NCI-H1105 treated with DMSO at 0.1 percent for 48 hours (cell line): ENCODE measurements around the gene EIF2AK2.
"Not testable (repeated sequence)": the region's sequence is repeated elsewhere in the genome, so short reads cannot be mapped to it uniquely, and the experiment has no call there.

Experiments used
- DNase-seq: peaks from one replicate; lab custom pipeline; 2025; lab: John Stamatoyannopoulos, UW

Gene EIF2AK2

GRCh38 chr2:37156857-37157714 lies at the start of gene EIF2AK2:
TSS of gene EIF2AK2 (minus strand) at chr2:37156980. CDS start at chr2:37147806, 9,174 bp downstream.
- DNase-seq, result peak; percentile 86

DNA sequence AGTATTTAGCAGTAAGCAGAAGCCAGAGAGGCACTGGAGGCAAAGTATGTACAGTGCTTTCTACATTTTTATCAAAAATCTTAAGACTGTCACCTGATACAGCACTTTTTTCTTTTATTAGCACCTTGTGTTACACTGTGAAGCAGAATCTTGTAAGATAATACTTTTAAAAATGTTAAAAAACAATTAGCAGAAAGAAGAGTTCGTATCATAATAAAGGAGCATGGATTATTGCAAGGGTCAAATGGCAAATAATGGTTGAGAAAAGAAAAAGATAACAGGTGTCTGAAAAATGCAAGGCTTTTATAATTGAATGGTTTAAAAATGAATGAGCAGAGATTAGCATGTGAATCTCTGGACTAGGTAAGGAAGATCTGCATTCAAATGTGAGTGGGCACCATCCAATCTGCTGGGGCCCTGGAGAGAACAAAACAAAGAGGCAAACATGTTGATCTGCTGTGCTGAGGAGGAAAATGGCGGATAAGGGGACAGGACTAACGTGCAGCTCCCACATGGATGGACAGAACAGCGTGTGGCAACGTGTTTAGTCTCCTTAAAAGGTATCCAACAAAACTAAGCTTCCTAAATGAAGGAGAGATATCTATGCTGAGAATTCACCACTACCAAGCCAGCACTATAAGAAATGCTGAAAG lies 49.0 kb upstream of the EIF2AK2 start:
- DNase-seq, result no peak

DNA sequence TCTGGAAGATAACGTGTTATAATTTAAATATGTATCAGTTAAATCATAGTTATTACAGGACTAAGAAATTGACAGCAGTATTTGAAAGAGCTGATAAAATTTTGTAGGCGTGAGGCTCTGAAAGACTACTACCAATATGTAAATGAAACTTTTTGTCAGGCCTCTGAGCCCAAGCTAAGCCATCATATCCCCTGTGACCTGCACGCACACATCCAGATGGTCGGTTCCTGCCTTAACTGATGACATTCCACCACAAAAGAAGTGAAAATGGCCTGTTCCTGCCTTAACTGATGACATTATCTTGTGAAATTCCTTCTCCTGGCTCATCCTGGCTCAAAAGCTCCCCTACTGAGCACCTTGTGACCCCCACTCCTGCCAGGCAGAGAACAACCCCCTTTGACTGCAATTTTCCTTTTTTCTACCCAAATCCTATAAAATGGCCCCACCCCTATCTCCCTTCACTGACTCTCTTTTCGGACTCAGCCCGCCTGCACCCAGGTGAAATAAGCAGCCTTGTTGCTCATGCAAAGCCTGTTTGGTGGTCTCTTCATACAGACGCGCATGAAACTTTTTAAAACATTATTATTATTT lies 48.4 kb upstream of the EIF2AK2 start:
- DNase-seq, result not testable (repeated sequence)

DNA sequence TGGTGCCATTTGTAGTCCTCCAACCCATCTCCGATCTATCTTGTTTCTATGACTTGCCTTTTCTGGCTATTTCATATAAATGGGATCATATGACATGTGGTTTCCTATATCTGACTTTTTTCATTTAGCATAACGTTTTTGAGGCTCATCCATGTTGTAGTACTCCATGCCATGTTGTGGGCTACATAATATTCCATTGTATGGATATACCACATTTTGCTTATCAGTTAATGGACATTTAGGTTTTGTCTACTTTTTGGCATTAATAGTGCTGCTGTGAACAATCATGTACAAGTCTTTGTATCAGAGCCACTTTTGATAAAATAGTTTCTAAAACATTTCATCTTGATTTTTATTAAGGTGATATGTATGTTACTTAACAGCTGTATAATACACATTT lies 46.9 kb upstream of the EIF2AK2 start:
- DNase-seq, result no peak

DNA sequence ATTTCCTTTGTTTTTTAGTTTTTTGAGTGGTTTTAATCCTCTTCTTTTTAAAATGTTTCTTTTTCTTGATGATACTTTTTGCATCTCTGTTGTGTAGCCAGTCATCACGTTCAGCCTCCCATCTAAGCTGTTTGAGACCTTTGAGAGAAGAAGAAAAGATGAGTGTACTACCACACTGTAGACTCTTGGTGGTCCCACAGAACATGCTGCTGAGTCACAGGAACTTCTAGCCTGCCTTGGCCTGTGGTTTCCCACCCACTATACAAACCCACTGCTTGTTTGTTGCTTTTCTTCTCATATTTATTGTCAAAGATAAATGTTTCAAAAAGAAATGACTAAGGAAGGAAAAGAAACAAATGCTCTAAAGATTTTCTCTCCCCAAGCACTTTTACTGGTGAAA lies 45.0 kb upstream of the EIF2AK2 start:
- DNase-seq, result no peak

- no peak for DNase-seq
Observed at GRCh38 chr2:37201208-37201607, 44.4 kb upstream of the EIF2AK2 start.

DNA sequence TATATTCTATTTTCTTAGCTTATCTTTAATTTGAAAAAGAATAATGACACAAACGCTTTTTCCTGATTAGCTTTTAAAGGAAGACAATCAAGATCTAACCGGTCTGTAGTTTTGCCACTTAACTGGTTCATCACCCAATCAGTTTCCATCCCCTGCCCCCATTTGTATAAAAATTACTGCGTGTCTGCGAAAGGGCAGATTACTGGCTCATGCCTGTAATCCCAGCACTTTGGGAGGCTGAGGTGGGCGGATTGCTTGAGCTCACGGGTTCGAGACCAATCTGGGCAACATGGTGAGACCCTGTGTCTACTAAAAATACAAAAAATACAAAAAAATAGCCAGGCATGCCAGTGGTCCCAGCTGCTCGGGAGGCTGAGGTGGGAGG lies 41.9 kb upstream of the EIF2AK2 start:
- DNase-seq, result no peak

DNA sequence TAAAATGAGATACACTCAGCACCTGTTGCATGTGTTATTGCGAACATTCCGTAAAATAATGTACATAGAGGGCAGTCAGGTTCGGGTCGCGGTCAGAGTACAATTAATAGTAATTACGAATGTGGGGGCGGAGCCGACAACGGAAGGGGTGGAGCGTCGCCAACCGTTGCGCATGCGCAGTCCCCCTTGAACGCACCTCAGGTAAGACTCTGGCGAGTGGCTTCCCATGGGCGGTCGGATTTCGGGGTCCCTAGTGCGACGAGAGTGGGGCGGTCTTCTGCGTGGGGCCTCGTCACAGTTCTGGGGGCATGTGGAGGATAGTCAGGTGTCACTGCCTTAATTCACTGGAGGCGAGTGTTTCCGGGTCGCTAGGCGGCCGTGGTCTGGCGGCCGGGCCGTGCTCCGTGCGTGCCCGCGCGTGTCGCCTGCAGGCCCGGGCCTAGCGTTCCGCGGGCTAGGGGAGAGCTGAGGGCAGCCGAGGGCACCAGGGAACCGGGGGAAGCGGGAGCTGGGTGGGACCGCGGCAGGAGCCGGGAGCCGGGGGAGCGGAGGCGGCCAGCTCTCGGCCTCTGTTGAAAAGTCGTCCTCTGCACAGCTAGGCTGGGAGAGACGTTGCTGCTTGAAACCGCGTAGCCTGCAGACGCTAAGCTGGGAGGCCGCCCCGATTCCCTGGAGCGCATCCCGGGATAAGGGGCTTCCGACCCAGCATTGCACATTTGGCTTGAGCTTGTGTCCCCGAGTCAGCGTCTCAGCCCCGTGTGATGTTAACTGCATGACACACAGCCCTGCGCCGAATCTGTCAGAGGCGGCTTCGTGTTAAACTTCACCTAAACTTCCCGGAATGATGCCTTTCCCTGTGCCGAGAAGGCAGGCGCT lies 39.8 kb upstream of the EIF2AK2 start, which contains the start of gene CEBPZOS:
Gene CEBPZOS (plus strand): TSS at position 177 of the 876 bp plus-strand sequence. CDS start 3,209 bp downstream, outside the sequence.
- peak; percentile 62 for DNase-seq

DNA sequence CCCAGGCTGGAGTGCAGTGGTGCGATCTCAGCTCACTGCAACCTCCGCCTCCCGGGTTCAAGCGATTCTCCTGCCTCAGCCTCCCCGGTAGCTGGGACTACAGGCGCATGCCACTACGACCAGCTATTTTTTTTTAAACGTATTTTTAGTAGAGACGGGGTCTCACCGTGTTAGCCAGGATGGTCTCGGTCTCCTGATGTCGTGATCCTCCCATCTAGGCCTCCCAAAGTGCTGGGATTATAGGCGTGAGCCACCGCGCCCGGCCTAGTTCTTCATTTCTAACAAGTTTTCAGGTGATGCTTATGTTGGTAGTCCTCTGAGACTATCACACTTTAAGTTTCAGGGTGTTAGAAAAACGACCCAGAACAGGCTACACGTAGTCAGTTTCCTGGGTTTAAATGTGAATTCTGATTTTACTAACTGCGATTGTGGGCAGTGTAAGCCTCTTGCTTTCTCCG lies 39.1 kb upstream of the EIF2AK2 start:
- not testable (repeated sequence) for DNase-seq

GRCh38 chr2:37192551-37192950 lies 35.8 kb upstream of the EIF2AK2 start:
- DNase-seq, result no peak

DNA sequence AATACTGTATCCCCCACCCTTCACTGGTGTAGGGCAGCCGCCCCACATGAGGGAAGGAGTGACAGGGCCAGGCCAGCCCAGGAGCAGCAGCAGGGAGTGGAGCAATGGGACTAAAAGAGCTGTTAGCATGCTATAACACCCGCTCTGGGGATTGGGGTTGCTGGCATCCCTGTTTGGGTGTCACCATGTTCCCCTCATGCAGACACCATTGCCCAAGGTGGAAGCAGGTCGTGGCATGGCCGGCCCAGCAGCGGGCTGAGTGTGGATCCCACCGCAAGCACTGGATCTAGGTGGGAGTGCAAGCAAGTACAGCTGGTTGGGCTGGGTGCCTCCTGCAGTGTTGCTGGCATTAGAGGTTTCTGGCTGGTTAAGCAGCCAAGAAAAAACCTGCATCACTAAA lies 35.0 kb upstream of the EIF2AK2 start:
- DNase-seq, result no peak

GRCh38 chr2:37191253-37191652 lies 34.5 kb upstream of the EIF2AK2 start:
- DNase-seq, result no peak

DNA sequence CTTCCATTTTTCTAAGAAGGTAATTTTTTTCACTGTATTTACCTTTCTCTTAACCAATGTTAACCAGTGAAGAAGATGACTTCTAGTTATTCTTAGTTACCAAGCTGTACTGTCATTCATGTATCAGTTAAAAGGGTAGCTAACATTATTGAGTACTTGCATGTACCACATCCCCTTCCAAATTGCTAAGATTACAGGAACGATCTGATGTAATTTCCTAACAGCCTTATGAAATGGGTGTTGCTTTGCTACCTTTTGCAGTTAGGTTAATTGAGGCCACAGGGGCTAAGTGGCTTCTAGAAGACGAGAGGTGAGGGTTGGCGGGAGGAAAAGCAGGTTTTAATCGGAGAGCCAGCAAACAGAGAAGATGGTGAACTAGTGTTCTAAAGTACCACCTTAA lies 33.5 kb upstream of the EIF2AK2 start:
- DNase-seq, result no peak

DNA sequence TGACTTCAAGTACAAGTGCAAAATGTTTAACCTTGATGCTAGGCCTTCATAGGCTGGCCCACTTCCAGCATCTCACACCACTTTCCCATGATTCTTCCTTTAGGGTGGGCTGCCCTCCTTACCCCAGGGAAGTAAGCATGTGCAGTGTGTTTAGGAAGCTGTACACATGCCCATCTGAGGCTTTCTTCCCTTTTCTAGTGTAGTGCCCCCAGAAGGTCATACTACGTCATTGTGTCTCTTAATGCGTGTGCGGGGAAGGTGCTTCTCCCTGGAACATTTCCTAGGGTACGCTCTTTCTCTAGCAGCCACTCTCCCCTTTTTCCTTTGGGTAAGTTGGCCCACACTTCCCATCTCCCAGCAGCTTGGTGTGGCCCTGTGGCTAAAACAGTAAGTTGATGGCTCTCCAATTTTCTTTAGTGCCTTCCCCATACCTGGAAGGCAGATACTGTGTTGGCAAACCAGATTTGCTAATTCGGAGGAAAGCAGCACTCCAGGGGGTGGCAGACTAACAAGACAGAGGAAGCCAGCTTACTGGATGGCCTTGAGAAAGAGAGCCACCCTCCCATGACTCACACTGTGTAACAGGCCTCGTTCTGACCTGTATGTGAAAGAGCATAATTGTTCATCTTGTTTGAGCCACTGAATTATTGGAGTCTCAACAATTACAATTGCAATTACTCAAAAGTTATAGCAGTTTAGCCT lies 32.8 kb upstream of the EIF2AK2 start:
- DNase-seq, result no peak

DNA sequence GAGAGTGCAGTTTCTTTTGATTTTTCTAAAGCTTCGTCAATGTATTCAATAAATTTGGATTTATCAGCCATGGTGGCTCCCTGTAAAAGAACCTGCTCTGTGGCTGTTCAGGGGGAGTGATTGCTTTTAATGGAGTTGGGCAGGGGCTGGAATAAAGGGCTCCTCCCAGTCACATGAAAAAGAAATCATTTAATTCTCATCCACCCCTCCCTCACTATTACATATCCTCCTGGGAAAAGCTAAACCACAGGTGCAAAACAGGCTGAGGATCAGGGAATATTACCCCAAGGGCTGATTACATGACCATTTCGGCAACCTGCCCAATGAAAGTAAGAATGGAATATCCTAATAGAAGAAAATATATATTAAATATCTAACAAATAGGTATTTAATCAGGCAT lies 31.8 kb upstream of the EIF2AK2 start, which contains the start of gene SULT6B1:
Gene SULT6B1 (minus strand): TSS at position 101 of the 400 bp plus-strand sequence. CDS start 30 bp downstream, at position 71.
- DNase-seq, result no peak

- DNase-seq, result no peak
Observed at GRCh38 chr2:37181726-37182684, 25.2 kb upstream of the EIF2AK2 start.

- DNase-seq, result no peak
Observed at GRCh38 chr2:37180640-37181039, 23.9 kb upstream of the EIF2AK2 start.

DNA sequence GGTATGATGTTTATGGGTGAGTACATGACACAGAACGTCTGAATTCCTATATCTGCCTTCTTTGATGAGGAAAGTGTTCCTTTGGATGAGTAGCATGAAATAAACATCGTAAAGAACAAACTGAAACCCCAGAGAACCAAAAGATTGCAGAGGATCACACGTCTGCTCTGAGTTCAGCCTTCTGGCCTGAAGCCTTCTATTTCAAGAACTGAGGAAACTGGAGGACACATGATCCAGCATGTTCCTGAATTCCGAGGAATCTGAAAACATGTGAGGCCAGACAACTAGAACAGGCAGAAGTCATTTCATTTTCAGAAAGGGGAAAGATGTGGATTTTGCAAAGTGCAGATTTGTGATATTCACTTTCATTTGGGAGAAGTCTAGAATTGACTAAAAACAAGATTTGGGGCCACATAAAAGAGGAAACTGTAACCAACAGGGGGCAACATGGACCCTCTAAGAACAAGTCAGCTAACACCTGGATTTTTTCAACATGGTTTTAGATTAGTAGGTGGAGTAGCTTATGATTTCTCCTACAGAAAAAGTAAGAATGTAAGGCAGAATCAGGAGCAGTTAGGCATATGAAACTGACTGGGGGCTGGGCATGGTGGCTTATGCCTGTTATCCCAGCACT lies 23.3 kb upstream of the EIF2AK2 start:
- DNase-seq, result no peak

DNA sequence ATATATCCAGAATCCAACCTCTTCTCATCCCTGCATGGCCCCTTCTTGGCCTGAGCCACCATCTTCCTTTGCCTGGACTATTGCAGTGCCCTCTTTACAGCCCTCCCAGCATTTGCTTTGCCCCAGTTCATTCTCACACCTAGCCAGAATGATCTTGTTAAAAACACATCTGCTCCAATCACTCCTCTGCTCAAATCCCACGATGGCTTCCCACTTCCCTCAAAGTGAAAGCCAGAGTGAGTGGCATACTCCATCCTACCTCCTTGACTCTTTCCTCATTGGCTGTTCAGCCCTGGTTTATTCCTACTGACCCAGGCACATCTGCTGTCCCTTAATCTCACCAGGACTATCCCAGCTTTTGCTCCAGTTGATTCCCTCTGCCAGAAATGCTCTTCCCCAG lies 17.0 kb upstream of the EIF2AK2 start:
- DNase-seq, result no peak

GRCh38 chr2:37171624-37171950 lies 14.8 kb upstream of the EIF2AK2 start:
- no peak for DNase-seq
